B cell (primary cell): Measurements from ENCODE around the gene GRIK5. TPM values are rescaled to one million over a fixed set of nuclear protein-coding genes. Genes with fewer than 3 reads are reported as not detected.

ENCODE experiments used
- ATAC-seq: fragments of 200-7000 bp; cut with Tn5 transposase; one replicate; pipeline ENCODE4 v1.10.0; 2021; ENCODE audit warnings: low read depth, mild to moderate bottlenecking, moderate number of reproducible peaks, moderate library complexity
- CTCF ChIA-PET: fragments of 350-600 bp; sonication (Branson Sonifier 250); formaldehyde crosslinking; loops from one replicate; lab custom pipeline; 2021; ENCODE audit warnings: antibody characterized with exemption, inconsistent platforms; lab: Charles Lee
- POLR2A ChIA-PET: fragments of 350-600 bp; sonication (Branson Sonifier 250); formaldehyde crosslinking; loops from one replicate; lab custom pipeline; 2021; ENCODE audit warnings: antibody characterized with exemption; lab: Charles Lee
- DNase-seq: peaks from one replicate; pipeline ENCODE4 v3.0.0; 2013
- H2AFZ ChIP-seq: 2 replicates; pipeline ENCODE4 v1.6.1; 2012; ENCODE audit warnings: mild to moderate bottlenecking, low read depth, low read length; ENCODE audit not compliant: insufficient read depth, poor library complexity, severe bottlenecking
- H3K27ac ChIP-seq, 2 donors: 1 replicate in 1 of 2; 2 replicates in 1 of 2; pipeline ENCODE4 v1.5.1; 2012 to 2013; ENCODE audit warnings: low read length in 2 of 2, mild to moderate bottlenecking in 2 of 2, moderate library complexity in 1 of 2
- H3K27me3 ChIP-seq, 4 experiments: fragments of 200-600 bp in 1 of 4; sonication (generic) in 1 of 4; replicated peaks in 1 of 4; 1 replicate in 2 of 4; 2 replicates in 2 of 4; pipeline versions ENCODE4 v1.6.1 to v1.7.0; 2013 to 2016; ENCODE audit warnings: low read length in 3 of 4, mild to moderate bottlenecking in 2 of 4, mixed read lengths in 1 of 4, moderate library complexity in 1 of 4; ENCODE audit not compliant: insufficient read depth in 4 of 4, control insufficient read depth in 3 of 4; ENCODE audit errors: control extremely low read depth in 1 of 4
- H3K36me3 ChIP-seq, 2 experiments: replicated peaks in 1 of 2; 1 replicate in 1 of 2; 2 replicates in 1 of 2; pipeline versions ENCODE4 v1.6.1 to v1.7.1; 2013; ENCODE audit warnings: low read length in 1 of 2; ENCODE audit not compliant: insufficient read depth in 2 of 2, control insufficient read depth in 1 of 2; ENCODE audit errors: control extremely low read depth in 1 of 2, extremely low read depth in 1 of 2
- H3K4me1 ChIP-seq, 2 donors: fragments of 200-600 bp in 1 of 2; sonication (generic) in 1 of 2; 1 replicate in 1 of 2; 2 replicates in 1 of 2; pipeline versions ENCODE4 v1.5.1 to v1.6.1; 2013 to 2017; ENCODE audit warnings: low read length in 2 of 2; ENCODE audit not compliant: control insufficient read depth in 2 of 2, insufficient read depth in 2 of 2
- H3K4me2 ChIP-seq: replicated peaks from 2 replicates; pipeline ENCODE3; 2012; ENCODE audit warnings: mild to moderate bottlenecking, low read depth, low read length; ENCODE audit not compliant: poor library complexity, severe bottlenecking
- H3K4me3 ChIP-seq, 5 experiments: fragments of 200-600 bp in 1 of 5; sonication (generic) in 1 of 5; 1 replicate in 3 of 5; 2 replicates in 2 of 5; pipeline versions ENCODE4 v1.5.1 to v1.7.0; 2011 to 2016; ENCODE audit warnings: low read length in 4 of 5, mild to moderate bottlenecking in 4 of 5, low read depth in 2 of 5, control low read depth in 1 of 5, moderate library complexity in 1 of 5; ENCODE audit not compliant: insufficient read depth in 1 of 5; ENCODE audit errors: control extremely low read depth in 1 of 5, extremely low read depth in 1 of 5
- H3K79me2 ChIP-seq: fragments of 200-600 bp; sonication (generic); one replicate; pipeline ENCODE4 v1.6.0; 2016; ENCODE audit warnings: low read length; ENCODE audit not compliant: control insufficient read depth, insufficient read depth
- H3K9ac ChIP-seq: fragments of 200-600 bp; sonication (generic); 2 replicates; pipeline ENCODE4 v1.6.1; 2017; ENCODE audit warnings: mild to moderate bottlenecking, low read length, moderate library complexity
- H3K9me3 ChIP-seq, 3 donors: one replicate each; pipeline versions ENCODE4 v1.6.1 to v1.7.1; 2013; ENCODE audit warnings: low read length in 2 of 3; ENCODE audit not compliant: control insufficient read depth in 2 of 3, insufficient read depth in 1 of 3; ENCODE audit errors: control extremely low read depth in 1 of 3
- H4K20me1 ChIP-seq: 2 replicates; pipeline ENCODE4 v1.6.0; 2012; ENCODE audit warnings: mild to moderate bottlenecking, low read length; ENCODE audit not compliant: insufficient read depth, control insufficient read depth, poor library complexity, severe bottlenecking
- H3K27ac Mint-ChIP-seq: one replicate; pipeline ENCODE4 v1.8.0; 2021; ENCODE audit warnings: mixed read lengths
- H3K27me3 Mint-ChIP-seq: one replicate; pipeline ENCODE4 v1.8.0; 2021; ENCODE audit warnings: mixed read lengths
- H3K4me1 Mint-ChIP-seq: one replicate; pipeline ENCODE4 v1.8.0; 2021; ENCODE audit warnings: mixed read lengths
- H3K4me3 Mint-ChIP-seq: one replicate; pipeline ENCODE4 v1.8.0; 2021; ENCODE audit warnings: mixed read lengths
- H3K9me3 Mint-ChIP-seq: one replicate; pipeline ENCODE4 v1.8.0; 2022; ENCODE audit warnings: mixed read lengths; ENCODE audit not compliant: insufficient read depth
- CTCF ChIP-seq: fragments of 200-600 bp; IDR thresholded peaks from one replicate; pipeline ENCODE4 v1.8.0; 2022; ENCODE audit warnings: antibody characterized with exemption, mild to moderate bottlenecking
- EZH2 ChIP-seq: IDR thresholded peaks from 2 replicates; pipeline ENCODE4 v1.6.1; 2012; ENCODE audit warnings: borderline replicate concordance, low read depth, mild to moderate bottlenecking, moderate library complexity, low read length; ENCODE audit not compliant: insufficient read depth, poor library complexity, severe bottlenecking
- WGBS: methylation state at CpG from one replicate; pipeline ENCODE4 v1.1.5; 2013; ENCODE audit warnings: missing lambda C conversion rate; ENCODE audit not compliant: insufficient coverage; 5-methylcytosine and 5-hydroxymethylcytosine counted together
- intact Hi-C: fragments of 100-400 bp; cut with micrococcal nuclease; formaldehyde crosslinking; loops from one replicate; pipeline ENCODE4 v1.10.0; 2022
- polyA plus RNA-seq: library from polyadenylated mRNA; depleted of rRNA; stranded (reverse); fragments of >200 nt; gene quantifications from 2 replicates; pipeline ENCODE4 v1.2.3, GENCODE V29; 2012
- total RNA-seq, 2 donors: library from RNA; stranded (reverse); fragments of 120-200 nt in 1 of 2; gene quantifications; 1 replicate in 1 of 2; 2 replicates in 1 of 2; pipeline versions ENCODE4 v1.2.3 to v1.2.4, GENCODE V29; 2013 to 2022

GRIK5 gene
- total and polyA plus RNA-seq, 2 donors (not counting 1 experiment from before 2014, with no cell fraction given) = 0.09 to 0.27 TPM

- Histone ChIP-seq H3K27me3 (no peaks in the 10 kb centered on the region), H3K36me3 (peaks cover 1 to 76% of the 10 kb centered on the region in 2 experiments), H3K9ac (no peak overlapping the region), H2AFZ (no peak overlapping the region), H4K20me1 (peaks cover 100% of the 10 kb centered on the region), H3K79me2 (peaks cover 61% of the 10 kb centered on the region), H3K9me3 (no peaks in the 10 kb centered on the region), H3K27ac (peak overlapping the region in 1 of 2 donors; percentile 19), H3K4me3 (no peak overlapping the region), H3K4me2 (no peak overlapping the region), H3K4me1 (no peaks in the 10 kb centered on the region)
- 92% methylated on average over 5 of the region's 6 CpGs for WGBS
- POLR2A ChIA-PET = no interaction called here
- CTCF ChIA-PET = interaction anchor here (0.7 to 1.1 kb wide), 4 partner anchors 21 to 197 kb away, joined by 3 to 4 read pairs (median 3); no protein-coding TSS in a partner anchor
- Mint-ChIP-seq H3K27ac (no peak overlapping the region), H3K4me1 (peaks cover 12% of the 10 kb centered on the region), H3K27me3 (no peaks in the 10 kb centered on the region), H3K9me3 (no peaks in the 10 kb centered on the region), H3K4me3 (no peak overlapping the region)
- intact Hi-C loops = no loop called here
- no peak for DNase-seq
- TF ChIP-seq EZH2 (no peak), CTCF (no peak)
- ATAC-seq = no peak
These were observed 29.4 kb upstream of the GRIK5 start for GRCh38 chr19:42099336-42099925.

GRCh38 chr19:42098781-42099180 is 28.8 kb upstream of the GRIK5 start:
- intact Hi-C loops = no loop called here
- H3K27ac ChIP-seq = no peak overlapping the region
- Mint-ChIP-seq H3K27me3 (no peaks in the 10 kb centered on the region), H3K9me3 (no peaks in the 10 kb centered on the region), H3K27ac (no peak overlapping the region), H3K4me1 (peaks cover 11% of the 10 kb centered on the region), H3K4me3 (no peak overlapping the region)
- H3K27me3 ChIP-seq = no peaks in the 10 kb centered on the region
- no peak for DNase-seq
- no peaks in the 10 kb centered on the region for H3K4me1 ChIP-seq
- peaks cover 61% of the 10 kb centered on the region for H3K79me2 ChIP-seq
- CTCF ChIA-PET = interaction anchor here (0.8 to 1.1 kb wide), 3 partner anchors 22 to 180 kb away, joined by 3 to 4 read pairs (median 3); no protein-coding TSS in a partner anchor
- no peaks in the 10 kb centered on the region for H3K9me3 ChIP-seq
- H3K9ac ChIP-seq = no peak overlapping the region
- H4K20me1 ChIP-seq = peaks cover 100% of the 10 kb centered on the region
- TF ChIP-seq CTCF (no peak), EZH2 (no peak)
- POLR2A ChIA-PET = no interaction called here
- H2AFZ ChIP-seq = no peak overlapping the region
- WGBS = 98% methylated on average over 5 of the region's 6 CpGs
- H3K4me2 ChIP-seq = no peak overlapping the region
- no peak overlapping the region for H3K4me3 ChIP-seq
- peaks cover 1 to 76% of the 10 kb centered on the region in 2 experiments for H3K36me3 ChIP-seq
- no peak for ATAC-seq
